Measurements from ENCODE around the gene FAAP20.

DNA sequence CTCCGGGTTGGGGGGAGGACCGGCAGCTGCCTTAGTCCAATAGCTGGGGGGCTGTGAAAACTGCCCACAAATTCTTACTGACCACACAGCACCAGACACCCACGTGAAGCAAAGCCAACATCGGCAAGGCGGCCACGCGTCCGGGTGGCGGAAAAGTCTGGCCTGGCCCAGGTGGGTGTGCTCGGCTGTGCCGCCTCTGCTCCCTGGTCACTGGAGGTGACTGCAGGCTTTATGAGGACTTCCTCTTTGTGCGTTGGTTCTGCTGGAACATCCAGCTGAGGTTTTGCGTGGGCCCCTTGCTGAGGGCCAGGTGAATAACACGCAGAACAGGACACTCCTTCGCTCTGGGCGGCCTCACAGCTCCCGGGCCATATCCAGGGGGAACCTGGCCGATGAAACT lies 35.4 kb downstream of the FAAP20 start:
- TF ChIP-seq EP300 (IDR thresholded peaks at IDR 0.05): no peak
- TF ChIP-seq POLR2AphosphoS5 (IDR thresholded peaks at IDR 0.05): no peak
- TF ChIP-seq CTCF (IDR thresholded peaks at IDR 0.05): no peak

Data from sigmoid colon (tissue), 4 donors.